ENCODE data around the gene ST3GAL4.

DNA sequence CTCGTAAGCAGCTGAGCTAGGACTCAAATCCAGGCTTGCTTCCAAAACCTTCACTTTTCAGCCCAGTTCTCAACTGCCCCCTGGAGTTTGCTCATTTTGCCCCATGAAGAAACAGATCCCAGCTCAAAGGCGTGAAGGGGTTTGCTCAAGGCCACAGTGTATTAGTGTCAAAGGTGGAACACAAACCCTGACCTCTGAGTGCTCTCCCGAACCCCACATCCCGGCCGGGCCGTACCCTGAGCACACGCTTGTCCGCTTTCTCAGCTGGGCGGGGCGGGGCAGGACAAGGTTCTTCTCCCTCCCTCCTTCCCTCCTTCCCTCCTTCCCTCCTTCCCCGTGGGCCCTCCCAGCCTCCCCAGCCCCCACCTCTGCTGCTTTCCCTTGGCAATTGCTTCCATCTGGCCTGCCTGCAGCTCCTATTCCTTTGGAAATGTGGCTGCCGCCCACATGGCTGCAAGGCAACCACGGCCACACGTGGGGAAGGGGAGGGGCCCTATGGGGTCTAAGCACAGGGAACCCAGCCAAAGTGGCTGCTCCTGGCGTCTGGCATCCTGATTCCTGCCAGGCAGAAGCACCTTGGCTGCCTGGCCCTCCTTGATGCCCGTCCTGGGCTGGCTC lies 4.1 kb downstream of the ST3GAL4 start:
- TF ChIP-seq, protein P1, sequence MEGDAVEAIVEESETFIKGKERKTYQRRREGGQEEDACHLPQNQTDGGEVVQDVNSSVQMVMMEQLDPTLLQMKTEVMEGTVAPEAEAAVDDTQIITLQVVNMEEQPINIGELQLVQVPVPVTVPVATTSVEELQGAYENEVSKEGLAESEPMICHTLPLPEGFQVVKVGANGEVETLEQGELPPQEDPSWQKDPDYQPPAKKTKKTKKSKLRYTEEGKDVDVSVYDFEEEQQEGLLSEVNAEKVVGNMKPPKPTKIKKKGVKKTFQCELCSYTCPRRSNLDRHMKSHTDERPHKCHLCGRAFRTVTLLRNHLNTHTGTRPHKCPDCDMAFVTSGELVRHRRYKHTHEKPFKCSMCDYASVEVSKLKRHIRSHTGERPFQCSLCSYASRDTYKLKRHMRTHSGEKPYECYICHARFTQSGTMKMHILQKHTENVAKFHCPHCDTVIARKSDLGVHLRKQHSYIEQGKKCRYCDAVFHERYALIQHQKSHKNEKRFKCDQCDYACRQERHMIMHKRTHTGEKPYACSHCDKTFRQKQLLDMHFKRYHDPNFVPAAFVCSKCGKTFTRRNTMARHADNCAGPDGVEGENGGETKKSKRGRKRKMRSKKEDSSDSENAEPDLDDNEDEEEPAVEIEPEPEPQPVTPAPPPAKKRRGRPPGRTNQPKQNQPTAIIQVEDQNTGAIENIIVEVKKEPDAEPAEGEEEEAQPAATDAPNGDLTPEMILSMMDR (conservative IDR thresholded peaks at IDR 0.05; ENCODE audit: low read length) = no peak
- no peak for TF ChIP-seq EZH2phosphoT487 (IDR thresholded peaks at IDR 0.05; ENCODE audit: borderline replicate concordance)
